ENCODE measurements around the gene TRIO. TPM values are rescaled to one million over a fixed set of nuclear protein-coding genes. Genes with fewer than 3 reads are reported as not detected.

The TRIO gene
- total and polyA plus RNA-seq, 2 of the 8 experiments (the other 6 are each of a cell fraction or from before 2014, with no cell fraction given), result 35.1 to 69.1 TPM

DNA sequence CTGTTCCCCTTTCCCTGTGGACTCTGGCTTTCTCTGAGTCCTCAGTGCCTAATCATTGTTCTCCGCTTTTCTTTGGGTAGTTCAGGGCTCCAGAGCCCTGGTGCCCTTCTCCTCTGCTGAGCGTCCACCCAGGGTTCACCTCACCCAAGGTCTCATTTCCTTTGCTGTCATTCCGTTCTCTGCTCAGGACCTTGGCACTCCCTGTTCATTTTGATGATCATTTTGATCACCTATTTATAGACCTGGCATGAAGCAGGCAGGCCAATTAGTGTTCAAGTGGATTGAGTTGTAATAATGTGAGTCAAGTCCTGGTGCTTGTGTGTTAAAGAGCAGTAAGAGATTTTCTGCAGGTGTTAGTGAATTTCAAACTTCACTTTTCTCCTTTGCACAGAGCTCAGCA, 3.6 kb downstream of the TRIO start:
- Histone ChIP-seq H2AK5ac (ENCODE audit: low read depth, low read length) (no peak overlapping the region), H3K27me3 (replicated peaks in 1 of 4; ENCODE audit: control insufficient read depth in 3 of 4, extremely low read depth in 1 of 4, insufficient read depth in 3 of 4, low read length in 3 of 4) (peaks cover 0 to 2% (median 0%) of the 10 kb centered on the region in 4 experiments; a peak in 1 of 7 replicates), H3K4me3 (ENCODE audit: extremely low read depth in 1 of 4, insufficient read depth in 2 of 4, low read depth in 3 of 4, low read length in 4 of 4) (no peak overlapping the region), H3K4me1 (replicated peaks in 1 of 4; ENCODE audit: control insufficient read depth in 3 of 4, insufficient read depth in 4 of 4, low read length in 3 of 4) (peaks cover 14 to 32% (median 24%) of the 10 kb centered on the region in 4 experiments), H4K8ac (ENCODE audit: extremely low read depth, insufficient read depth, low read length) (no peak overlapping the region), H3K56ac (replicated peaks; ENCODE audit: insufficient read length, low read depth, low read length) (no peak overlapping the region), H3K79me1 (ENCODE audit: low read depth, low read length) (peaks cover 22% of the 10 kb centered on the region), H2BK12ac (ENCODE audit: low read depth, low read length) (no peak overlapping the region), H2BK120ac (replicated peaks; ENCODE audit: low read depth, low read length) (no peak overlapping the region), H3K9me3 (ENCODE audit: insufficient read depth in 2 of 2, low read depth in 1 of 2, low read length in 1 of 2) (no peaks in the 10 kb centered on the region), H3K27ac (ENCODE audit: low read depth, low read length) (no peak overlapping the region), H2BK5ac (ENCODE audit: low read depth, low read length) (no peak overlapping the region), H4K91ac (replicated peaks; ENCODE audit: insufficient read length, low read length) (no peak overlapping the region), H3K18ac (ENCODE audit: extremely low read depth, low read length) (no peak overlapping the region), H2BK20ac (ENCODE audit: low read length) (no peak overlapping the region), H3K23me2 (ENCODE audit: low read depth, low read length) (peaks cover 16% of the 10 kb centered on the region; the same call in 1 of the 2 replicates), H3K36me3 (ENCODE audit: control insufficient read depth in 2 of 4, insufficient read depth in 4 of 4, low read length in 3 of 4) (no peaks in the 10 kb centered on the region), H3K4ac (replicated peaks; ENCODE audit: insufficient read length, low read depth, low read length) (no peak overlapping the region), H3K14ac (ENCODE audit: insufficient read length) (no peak overlapping the region), H2BK15ac (ENCODE audit: low read length) (no peak overlapping the region), H3K4me2 (ENCODE audit: insufficient read depth in 1 of 2, low read depth in 2 of 2, low read length in 2 of 2) (peak overlapping the region in 1 of 2 experiments; percentile 100; a peak in 1 of 4 replicates), H3K23ac (ENCODE audit: insufficient read length) (no peak overlapping the region), H3K9ac (replicated peaks in 1 of 4; ENCODE audit: extremely low read depth in 1 of 4, low read depth in 3 of 4, low read length in 3 of 4) (no peak overlapping the region; a peak in 1 of 7 replicates), H3K79me2 (ENCODE audit: control insufficient read depth in 1 of 2, insufficient read depth in 2 of 2, low read length in 2 of 2) (peaks cover 44 to 72% of the 10 kb centered on the region in 2 experiments), H4K20me1 (replicated peaks in 1 of 2; ENCODE audit: control insufficient read depth in 1 of 2, insufficient read depth in 2 of 2, low read length in 2 of 2) (peaks cover 37 to 41% of the 10 kb centered on the region in 2 experiments), H4K5ac (ENCODE audit: insufficient read length, low read depth, low read length) (no peak overlapping the region), H2AFZ (ENCODE audit: low read length) (no peak overlapping the region)
- ChIA-PET POLR2A (ENCODE audit: partially characterized antibody) (no interaction called here), CTCF (ENCODE audit: partially characterized antibody) (interaction anchor here (0.9 to 1.6 kb wide), 2 partner anchors 15 to 124 kb away, joined by 3 to 6 read pairs; no protein-coding TSS in a partner anchor)
- DNase-seq (ENCODE audit: low read depth in 1 of 2, low spot score in 2 of 2), result no peak
- no peak for TF ChIP-seq GTF2F1 (IDR thresholded peaks at IDR 0.05; ENCODE audit: borderline replicate concordance, low read depth, low read length)
- no peak for TF ChIP-seq SP2 (IDR thresholded peaks at IDR 0.05; ENCODE audit: low read length)
- TF ChIP-seq KDM4A (IDR thresholded peaks at IDR 0.05; ENCODE audit: low read depth, low read length, severe bottlenecking), result no peak
- TF ChIP-seq FOSL1 (IDR thresholded peaks at IDR 0.05; ENCODE audit: insufficient read depth, low read depth, low read length), result no peak
- TF ChIP-seq MAFK (IDR thresholded peaks at IDR 0.05; ENCODE audit: low read depth, low read length), result no peak
- TF ChIP-seq JUND (IDR thresholded peaks at IDR 0.05; ENCODE audit: low read length), result no peak
- no peak for TF ChIP-seq CBX8 (IDR thresholded peaks at IDR 0.05; ENCODE audit: borderline replicate concordance, low read depth, low read length)
- no peak for TF ChIP-seq SIN3A (conservative IDR thresholded peaks at IDR 0.05 in 1 of 2, IDR thresholded peaks at IDR 0.05 in 1 of 2; ENCODE audit: low read depth in 1 of 2, low read length in 2 of 2)
- 69% methylated on average over 3 of the region's 3 CpGs; no CpG with 5 or more reads in 1 of the 2 experiments for WGBS, 2 experiments (ENCODE audit: extremely low coverage in 1 of 2, insufficient coverage in 1 of 2, insufficient read length in 1 of 2, insufficient replicate concordance in 2 of 2, low coverage in 1 of 2, low lambda C conversion rate in 2 of 2, missing lambda C conversion rate in 1 of 2)
- FAIRE-seq, result no peak
